Stimulated activated CD8-positive, alpha-beta memory T cell treated with anti-CD3 and anti-CD28 coated beads, Interleukin-15, amount 100 ng/mL, for 4 hours (primary cell): Measurements from ENCODE around the gene DHX40.
"Not testable (repeated sequence)": the region's sequence is repeated elsewhere in the genome, so short reads cannot be mapped to it uniquely, and the experiment has no call there.

ENCODE experiments used
- DNase-seq, 2 donors: peaks; one replicate each; pipeline ENCODE4 v3.0.0-alpha.2; 2020; ENCODE audit warnings: low read depth in 2 of 2

Gene DHX40

DNA sequence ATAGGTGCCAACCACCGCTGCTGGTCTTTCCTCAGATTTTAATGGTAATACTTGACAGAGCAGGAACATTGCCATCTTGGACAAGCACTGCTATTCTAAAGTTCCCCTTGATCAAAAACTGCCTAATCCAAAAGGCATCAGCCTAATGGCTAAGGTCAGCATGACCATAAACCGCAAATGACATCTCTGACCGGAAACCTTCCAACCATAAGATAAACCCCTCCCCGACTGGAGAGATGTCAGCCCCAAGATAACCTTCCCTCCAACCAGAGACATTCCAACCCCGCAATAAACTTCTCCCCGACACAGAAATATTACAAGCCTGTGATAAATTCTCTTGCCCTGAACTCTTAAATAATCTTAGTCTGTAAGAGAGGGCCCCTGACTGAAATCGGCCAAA is 7.4 kb upstream of the DHX40 start:
- DNase-seq = no peak

DNA sequence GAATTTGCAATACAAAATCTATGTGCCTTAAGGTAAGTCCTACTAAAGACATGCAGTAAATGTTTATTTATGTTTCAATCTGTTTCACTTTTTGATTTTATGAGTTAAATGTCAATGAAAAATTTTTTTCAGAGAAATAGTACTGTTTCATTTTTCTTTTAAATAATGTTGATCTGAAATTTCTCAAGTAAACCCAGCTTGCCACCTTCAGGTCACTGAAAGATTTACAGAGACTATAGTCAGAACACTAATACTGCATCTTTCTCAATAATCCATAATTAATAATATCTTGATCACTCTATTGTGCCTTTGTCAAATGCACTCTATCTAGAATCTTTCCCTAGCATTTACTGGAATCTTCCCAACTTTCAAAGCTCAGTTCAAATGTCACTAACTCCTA is 6.5 kb upstream of the DHX40 start:
- no peak for DNase-seq

DNA sequence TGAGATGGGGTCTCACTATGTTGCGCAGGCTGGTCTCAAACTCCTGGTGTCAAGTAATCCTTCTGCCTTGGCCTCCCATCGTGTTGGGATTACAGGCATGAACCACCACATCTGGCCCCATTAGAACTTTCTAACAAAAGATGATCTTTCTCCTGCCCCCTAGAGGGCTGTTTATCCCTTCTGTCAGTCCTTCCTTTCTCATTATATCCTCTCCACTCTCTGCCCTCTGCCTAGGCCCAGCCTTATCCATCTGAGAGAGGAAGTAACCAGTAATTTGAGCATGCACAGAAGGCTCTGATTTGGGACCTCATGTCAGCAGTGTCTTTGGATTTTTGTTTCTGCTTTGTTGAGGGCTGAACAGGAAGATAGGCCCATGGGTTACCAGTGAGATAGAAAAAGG is 4.4 kb upstream of the DHX40 start:
- no peak for DNase-seq

- DNase-seq = peak; percentile 1 to 9
These were observed 532 bp downstream of the DHX40 start for GRCh38 chr17:59565959-59566324.

DNA sequence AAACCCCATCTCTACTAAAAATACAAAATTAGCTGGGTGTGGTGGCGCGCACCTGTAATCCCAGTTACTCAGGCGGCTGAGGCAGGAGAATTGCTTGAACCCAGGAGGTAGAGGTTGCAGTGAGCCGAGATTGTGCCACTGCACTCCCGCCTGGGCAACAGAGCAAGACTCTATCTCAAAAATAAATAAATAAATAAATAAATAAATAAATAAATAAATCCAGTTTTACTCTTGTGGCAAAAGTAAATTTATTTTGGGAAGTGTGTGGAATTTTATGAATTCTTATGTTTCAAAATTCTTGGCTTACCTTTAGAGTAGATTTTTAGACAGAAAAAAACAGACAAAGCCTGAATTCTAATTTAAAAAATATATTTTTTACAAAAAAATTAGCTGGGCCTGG is 3.7 kb downstream of the DHX40 start:
- DNase-seq = not testable (repeated sequence)

- DNase-seq = no peak
These were observed 7.0 kb downstream of the DHX40 start for GRCh38 chr17:59572301-59572924.

DNA sequence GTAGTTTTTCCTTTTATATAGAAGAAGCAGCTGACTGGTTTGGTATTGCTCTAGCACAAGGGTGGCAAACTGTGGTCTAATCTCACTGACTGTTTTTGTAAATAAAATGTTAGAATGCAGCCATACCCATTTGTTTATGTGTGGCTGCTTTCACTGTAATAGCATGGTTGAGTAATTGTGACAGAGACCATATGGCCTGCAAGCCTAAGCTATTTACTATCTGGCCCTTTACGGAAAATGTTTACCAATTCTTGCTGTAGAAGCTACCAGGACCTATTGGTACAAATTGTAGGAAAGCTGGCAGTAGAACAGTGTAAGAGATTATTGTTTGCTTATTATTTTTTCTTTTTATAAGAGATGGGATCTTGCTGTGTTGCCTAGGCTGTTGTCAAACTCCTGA is 18.8 kb downstream of the DHX40 start:
- not testable (repeated sequence) for DNase-seq

DNA sequence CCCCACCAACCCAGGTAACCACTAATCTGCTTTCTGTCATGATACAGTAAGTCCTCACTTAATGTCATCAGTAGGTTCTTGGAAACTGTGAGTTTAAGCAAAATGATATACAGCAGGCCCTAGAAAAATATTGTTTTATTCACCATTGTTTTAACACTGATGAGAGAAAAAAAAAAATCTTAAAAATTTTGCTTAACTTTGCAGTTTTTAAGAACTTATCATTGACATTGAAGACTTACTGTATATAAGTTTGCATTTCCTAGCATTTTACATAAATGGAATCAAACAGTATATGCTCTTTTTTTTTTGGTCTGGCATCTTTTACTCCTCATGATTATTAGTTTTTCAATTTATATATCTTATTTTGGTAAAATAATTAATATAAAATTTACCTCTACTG is 34.8 kb downstream of the DHX40 start:
- no peak for DNase-seq

DNA sequence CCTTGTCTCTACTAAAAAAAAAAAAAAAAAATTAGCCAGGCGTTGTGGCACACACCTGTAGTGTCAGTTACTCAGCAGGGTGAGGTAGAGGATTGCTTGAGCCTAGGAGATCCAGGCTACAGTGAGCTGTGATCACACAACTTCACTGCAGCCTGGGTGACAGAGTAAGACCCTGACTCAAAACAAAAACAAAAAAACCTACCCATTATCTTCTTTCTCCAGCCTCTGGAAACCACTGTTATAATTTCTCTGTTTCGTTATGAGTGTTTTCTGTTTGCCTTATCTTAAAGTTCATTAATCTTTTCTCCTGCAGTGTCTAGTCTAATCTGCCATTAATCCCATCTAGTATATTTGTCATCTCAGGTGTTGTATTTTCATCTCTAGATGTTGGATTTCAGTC is 35.7 kb downstream of the DHX40 start:
- DNase-seq = no peak

- DNase-seq = no peak
These were observed 41.7 kb downstream of the DHX40 start for GRCh38 chr17:59607061-59607460.

DNA sequence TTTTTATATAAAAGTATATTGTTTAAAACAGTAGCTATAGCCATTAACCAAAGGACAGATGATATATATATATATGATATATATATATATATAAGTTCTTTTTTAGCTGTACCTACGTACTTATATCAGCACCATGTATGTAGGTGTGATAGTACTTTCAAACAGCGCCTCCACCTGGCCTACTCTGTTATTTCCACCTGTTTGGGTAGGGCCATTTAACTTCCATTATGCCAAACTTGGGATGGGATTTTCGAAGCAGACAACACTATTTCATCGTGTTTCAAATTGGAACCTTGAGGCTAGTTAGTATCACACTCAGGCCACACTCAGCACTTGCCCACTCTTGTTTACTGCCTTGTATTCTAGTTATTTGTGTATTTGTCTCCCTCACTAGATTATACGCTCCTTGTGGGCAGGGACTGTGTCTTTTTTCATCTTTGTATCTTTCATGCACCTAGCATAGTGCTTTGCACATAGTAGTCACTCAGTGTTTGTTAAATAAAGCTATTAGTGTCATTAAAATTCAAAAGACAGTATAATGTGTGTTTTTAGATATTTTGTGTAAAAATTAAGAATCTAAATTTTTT is 42.5 kb downstream of the DHX40 start:
- DNase-seq = no peak

DNA sequence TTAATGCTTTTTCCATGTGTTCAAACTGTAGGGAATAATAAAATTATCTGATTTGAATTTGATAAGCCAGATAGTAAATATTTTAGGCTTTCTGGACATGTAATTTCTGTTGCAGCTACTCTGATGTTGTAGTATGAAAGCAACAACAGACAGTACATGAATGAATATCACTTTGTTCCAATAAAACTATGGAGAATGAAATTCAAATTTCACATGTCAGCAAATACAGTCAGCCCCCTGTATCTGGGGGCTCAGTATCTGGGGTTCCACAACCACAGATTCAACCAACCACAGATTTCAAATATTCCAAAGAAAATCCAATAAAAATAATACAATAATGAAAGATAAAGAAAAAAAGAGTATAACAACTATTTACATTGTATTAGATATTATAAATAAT is 46.1 kb downstream of the DHX40 start:
- no peak for DNase-seq

DNA sequence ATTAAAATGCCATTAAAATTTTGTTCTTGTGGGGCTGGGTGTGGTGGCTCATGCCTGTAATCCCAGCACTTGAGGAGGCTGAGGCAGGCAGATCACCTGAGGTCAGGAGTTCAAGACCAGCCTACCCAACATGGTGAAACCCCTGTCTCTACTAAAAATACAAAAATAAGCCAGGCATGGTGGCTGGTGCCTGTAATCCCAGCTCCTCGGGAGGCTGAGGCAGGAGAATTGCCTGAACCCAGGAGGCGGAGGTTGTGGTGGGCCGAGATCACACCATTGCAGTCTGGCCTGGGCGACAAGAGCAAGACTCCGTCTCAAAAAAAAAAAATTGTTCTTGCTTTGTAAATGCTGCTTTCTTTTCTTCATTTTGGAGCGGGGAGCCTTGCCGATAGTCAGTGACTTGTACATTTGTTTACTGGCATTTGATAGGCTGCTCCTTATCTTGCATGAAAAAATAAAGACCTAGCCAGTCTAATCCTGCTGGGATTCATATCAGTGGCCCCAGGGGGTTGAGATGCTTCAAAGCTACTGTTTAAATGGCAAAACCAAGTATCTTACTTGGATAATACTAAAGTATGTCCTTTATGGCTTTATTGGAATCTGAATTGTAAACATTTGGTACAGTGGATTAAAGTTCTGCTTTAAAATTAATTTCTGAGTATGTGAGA is 51.0 kb downstream of the DHX40 start:
- no peak for DNase-seq

GRCh38 chr17:59617156-59617732 is 51.8 kb downstream of the DHX40 start:
- no peak for DNase-seq

DNA sequence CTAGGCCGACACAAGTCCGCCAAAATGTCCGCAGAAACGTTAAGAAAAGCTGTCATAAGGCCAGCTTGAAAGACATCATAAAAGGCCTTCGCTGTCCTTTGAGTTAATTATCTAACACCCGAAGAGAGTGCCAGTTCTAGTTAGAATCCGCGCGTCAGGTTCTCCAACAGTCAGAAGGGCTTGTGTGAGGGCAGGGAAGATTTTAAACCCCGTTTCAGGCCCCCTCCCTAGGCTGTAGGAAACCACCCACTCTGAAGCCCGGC is 53.6 kb downstream of the DHX40 start:
- no peak for DNase-seq

GRCh38 chr17:59619298-59620063 is 54.1 kb downstream of the DHX40 start, which contains the start of gene CLTC:
TSS of gene CLTC (plus strand) at chr17:59619895. CDS start at chr17:59620132, 237 bp downstream.
- DNase-seq = peak; percentile 90 to 93

DNA sequence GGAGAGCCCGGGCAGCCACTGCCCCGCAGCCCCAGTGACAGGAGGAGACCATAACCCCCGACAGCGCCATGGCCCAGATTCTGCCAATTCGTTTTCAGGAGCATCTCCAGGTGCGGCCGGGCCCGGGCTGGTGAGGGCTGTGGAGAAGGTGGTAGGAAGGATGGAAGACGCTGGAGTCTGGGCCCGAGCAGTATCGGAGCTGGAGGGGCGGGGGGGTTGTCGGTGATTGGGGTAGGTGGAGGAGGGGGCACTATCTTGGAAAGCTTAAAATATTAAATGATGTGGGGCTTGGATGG is 54.6 kb downstream of the DHX40 start:
- no peak for DNase-seq

DNA sequence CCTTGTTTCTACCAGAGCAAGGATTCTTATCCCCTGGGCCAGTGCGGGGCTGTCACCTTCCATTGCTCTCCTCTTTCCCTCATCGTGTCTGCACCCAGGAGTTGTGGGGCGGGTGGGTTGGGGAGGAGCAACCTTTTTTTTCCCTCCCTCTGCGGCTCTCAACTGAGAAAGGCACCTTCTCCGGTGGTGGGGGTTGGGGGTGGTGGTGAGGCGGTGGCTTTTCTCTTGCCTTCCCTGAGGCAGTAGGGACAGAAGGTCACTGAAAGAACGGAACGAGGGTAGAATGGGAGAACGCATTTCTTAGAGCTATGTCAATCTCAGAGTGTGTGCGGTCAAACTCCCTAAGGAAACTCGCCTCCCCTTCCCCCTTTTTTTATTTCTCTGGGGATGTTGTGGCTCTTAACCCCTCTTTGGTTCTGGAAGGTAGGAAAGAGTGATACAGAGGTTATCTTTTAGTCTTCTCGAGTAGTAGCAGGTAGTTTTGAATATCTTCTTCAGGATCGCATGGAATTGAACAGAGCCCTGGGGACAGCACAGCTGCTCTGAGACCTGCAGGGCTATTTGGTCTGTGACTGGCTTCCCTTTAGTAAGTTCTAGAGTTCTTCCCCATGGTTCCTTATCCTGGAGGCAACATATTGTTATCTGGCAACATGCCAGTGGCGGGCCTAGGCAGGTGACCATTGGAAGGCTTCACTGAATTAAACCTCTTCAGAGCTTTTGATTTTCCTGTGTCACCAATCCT is 55.3 kb downstream of the DHX40 start:
- peak in 1 of 2 donors; percentile 32 for DNase-seq

- DNase-seq = no peak
These were observed 56.4 kb downstream of the DHX40 start for GRCh38 chr17:59621771-59622170.

DNA sequence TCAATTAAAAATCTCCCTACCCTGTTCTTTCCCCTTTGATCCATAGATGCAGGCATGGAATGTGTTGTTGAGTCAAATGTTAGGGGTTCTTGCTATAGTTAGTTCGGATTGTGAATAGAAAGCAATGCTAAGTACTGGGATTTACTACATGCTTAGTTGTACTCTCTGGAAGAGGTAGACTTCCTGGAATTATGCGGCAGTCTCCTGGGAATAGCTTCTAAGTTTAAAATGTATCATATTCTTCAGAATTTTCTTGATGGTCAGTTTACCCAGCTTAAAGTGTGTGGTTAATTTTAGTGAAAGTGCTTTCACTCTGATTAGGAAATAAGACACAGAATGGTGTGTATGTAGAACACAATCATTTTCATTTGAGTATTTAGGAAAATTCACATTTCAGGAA is 57.7 kb downstream of the DHX40 start:
- DNase-seq = no peak

- DNase-seq = no peak
These were observed 61.3 kb downstream of the DHX40 start for GRCh38 chr17:59626756-59627155.

- no peak for DNase-seq
These were observed 61.9 kb downstream of the DHX40 start for GRCh38 chr17:59627274-59627673.
